Spleen (tissue), 11 donors: ENCODE data around the gene MPZL1. TPM values are rescaled to one million over a fixed set of nuclear protein-coding genes. Genes with fewer than 3 reads are reported as not detected.

Experiments used
- DNase-seq: peaks from one replicate; pipeline ENCODE4 v3.0.0-alpha.2; 2020
- H3K27ac ChIP-seq, 8 donors: fragments of 200-600 bp; sonication (generic) in 7 of 8; 1 replicate in 4 of 8; 2 replicates in 4 of 8; pipeline versions ENCODE4 v1.5.0 to v1.8.0; 2016 to 2021; ENCODE audit warnings: inconsistent platforms in 4 of 8, mild to moderate bottlenecking in 4 of 8, moderate library complexity in 1 of 8
- H3K27me3 ChIP-seq, 7 donors: fragments of 200-600 bp; sonication (generic) in 6 of 7; replicated peaks in 1 of 7; 1 replicate in 4 of 7; 2 replicates in 3 of 7; pipeline versions ENCODE4 v1.5.0 to v1.8.0; 2016 to 2021; ENCODE audit warnings: inconsistent platforms in 3 of 7, mild to moderate bottlenecking in 1 of 7
- H3K36me3 ChIP-seq, 6 donors: fragments of 200-600 bp; sonication (generic) in 5 of 6; 1 replicate in 4 of 6; 2 replicates in 2 of 6; pipeline versions ENCODE4 v1.5.0 to v1.8.0; 2016 to 2021; ENCODE audit warnings: inconsistent platforms in 2 of 6
- H3K4me1 ChIP-seq, 6 donors: fragments of 200-600 bp; sonication (generic) in 5 of 6; 1 replicate in 3 of 6; 2 replicates in 3 of 6; pipeline versions ENCODE4 v1.5.0 to v1.8.0; 2016 to 2021; ENCODE audit warnings: inconsistent platforms in 3 of 6
- H3K4me3 ChIP-seq, 8 donors: fragments of 200-600 bp; sonication (generic) in 7 of 8; 1 replicate in 4 of 8; 2 replicates in 4 of 8; pipeline versions ENCODE4 v1.5.0 to v1.8.0; 2016 to 2021; ENCODE audit warnings: inconsistent platforms in 4 of 8, mild to moderate bottlenecking in 4 of 8, moderate library complexity in 2 of 8
- H3K9me3 ChIP-seq, 8 donors: fragments of 200-600 bp; sonication (generic) in 7 of 8; 1 replicate in 4 of 8; 2 replicates in 4 of 8; pipeline versions ENCODE4 v1.5.0 to v1.8.0; 2016 to 2021; ENCODE audit warnings: inconsistent platforms in 4 of 8
- POLR2A ChIP-seq, 3 donors: fragments of 450-650 bp; IDR thresholded peaks; one replicate each; pipeline ENCODE4 v1.5.1; 2017; ENCODE audit warnings: antibody characterized with exemption in 3 of 3, mild to moderate bottlenecking in 1 of 3
- POLR2AphosphoS5 ChIP-seq, 3 donors: sonication (generic); formaldehyde crosslinking; IDR thresholded peaks; one replicate each; pipeline ENCODE4 v1.5.1; 2017; ENCODE audit warnings: antibody characterized with exemption in 3 of 3
- WGBS, 5 donors: extraction: QIAGEN DNeasy Blood & Tissue Kit in 3 of 5; methylation state at CpG; one replicate each; pipeline versions ENCODE4 v1.1.5 to v1.1.7; 2013 to 2018; 5-methylcytosine and 5-hydroxymethylcytosine counted together
- intact Hi-C: fragments of 100-400 bp; cut with DNase I; formaldehyde crosslinking; loops from one replicate; pipeline ENCODE4 v1.15.0; 2023; ENCODE audit warnings: low total_unique reads
- polyA plus RNA-seq, 3 donors: library from polyadenylated mRNA; stranded (reverse); fragments of 200-250 nt; gene quantifications; one replicate each; pipeline ENCODE4 v1.2.1, GENCODE V29; 2013
- total RNA-seq, 7 donors: library from RNA; depleted of rRNA in 3 of 7; stranded (reverse); fragments of >200 nt in 3 of 7; fragmentation: NEBNext Ultra II Directional in 4 of 7; extraction: Animal tissue kit (Norgen Biotek cat#: 25700) in 4 of 7; gene quantifications; one replicate each; pipeline versions ENCODE4 v1.1.0 to v1.2.1, GENCODE V29; 2016 to 2021
- TF ChIP-seq, protein P1 (sequence below), 11 experiments: fragments of 200-600 bp in 7 of 11; fragments of 450-650 bp in 4 of 11; sonication (generic) in 4 of 11; IDR thresholded peaks in 8 of 11; conservative IDR thresholded peaks in 3 of 11; 1 replicate in 7 of 11; 2 replicates in 4 of 11; pipeline versions ENCODE4 v1.4.0 to v1.8.0; 2016 to 2021; ENCODE audit warnings: antibody characterized with exemption in 11 of 11, inconsistent platforms in 4 of 11, mild to moderate bottlenecking in 1 of 11
- donor health status: healthy with polysubstance abuse.
- donor health status: DM: no; HTN: no; CAD: no; lungs with moderate emphysema.
- donor health status: DM: no; HTN: no; CAD: no.
- donor health status: Bipolar disorder and iron deficiency.
- donor health status: healthy.
- donor health status: DM: no; HTN: no; CAD: no.
- donor health status: DM: yes; HTN: yes; CAD: no.

MPZL1 gene
- total and polyA plus RNA-seq, 10 donors = 12.0 to 65.8 (median 47.3) TPM

DNA sequence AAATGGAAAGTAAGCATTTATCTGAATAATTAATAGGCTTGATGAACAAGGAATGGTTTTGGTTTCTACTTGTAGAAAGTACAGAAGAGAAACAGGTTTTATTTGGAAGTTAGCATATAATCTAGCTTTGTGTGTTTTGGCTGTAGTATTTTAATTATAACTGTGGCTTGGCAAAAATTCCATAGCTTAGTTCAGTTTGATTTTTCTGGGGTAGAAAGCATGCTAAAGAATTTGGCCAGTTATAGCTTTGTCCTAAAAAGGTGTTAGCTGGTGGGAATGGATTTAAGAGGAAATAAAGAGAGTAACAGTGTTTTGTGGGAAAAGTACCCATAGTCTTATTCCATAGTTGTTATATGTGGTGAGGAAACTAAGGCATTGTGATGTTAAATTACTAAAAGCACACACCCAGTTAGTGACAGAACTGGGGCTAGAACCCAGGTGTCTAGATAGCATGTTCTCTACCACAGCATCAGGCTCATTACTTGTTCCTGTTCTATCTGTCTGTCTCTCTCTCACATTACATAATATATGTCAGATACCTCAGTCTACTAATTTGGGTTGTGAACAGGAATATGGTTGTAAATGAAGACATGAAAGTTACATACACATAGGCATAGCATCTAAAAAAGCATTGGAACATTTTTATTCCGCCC, 55.0 kb downstream of the MPZL1 start:
- WGBS, 5 donors = 88 to 100% (median 91%) methylated on average over 1 of the region's 1 CpG
- no peak for DNase-seq
- Histone ChIP-seq H3K4me3 (no peak overlapping the region), H3K4me1 (peaks cover 0 to 8% (median 0%) of the 10 kb centered on the region in 6 donors), H3K9me3 (peaks cover 0 to 5% (median 0%) of the 10 kb centered on the region in 8 donors), H3K36me3 (peaks cover 0 to 56% (median under 1%) of the 10 kb centered on the region in 6 donors), H3K27ac (no peak overlapping the region), H3K27me3 (no peaks in the 10 kb centered on the region)
- TF ChIP-seq, protein P1, sequence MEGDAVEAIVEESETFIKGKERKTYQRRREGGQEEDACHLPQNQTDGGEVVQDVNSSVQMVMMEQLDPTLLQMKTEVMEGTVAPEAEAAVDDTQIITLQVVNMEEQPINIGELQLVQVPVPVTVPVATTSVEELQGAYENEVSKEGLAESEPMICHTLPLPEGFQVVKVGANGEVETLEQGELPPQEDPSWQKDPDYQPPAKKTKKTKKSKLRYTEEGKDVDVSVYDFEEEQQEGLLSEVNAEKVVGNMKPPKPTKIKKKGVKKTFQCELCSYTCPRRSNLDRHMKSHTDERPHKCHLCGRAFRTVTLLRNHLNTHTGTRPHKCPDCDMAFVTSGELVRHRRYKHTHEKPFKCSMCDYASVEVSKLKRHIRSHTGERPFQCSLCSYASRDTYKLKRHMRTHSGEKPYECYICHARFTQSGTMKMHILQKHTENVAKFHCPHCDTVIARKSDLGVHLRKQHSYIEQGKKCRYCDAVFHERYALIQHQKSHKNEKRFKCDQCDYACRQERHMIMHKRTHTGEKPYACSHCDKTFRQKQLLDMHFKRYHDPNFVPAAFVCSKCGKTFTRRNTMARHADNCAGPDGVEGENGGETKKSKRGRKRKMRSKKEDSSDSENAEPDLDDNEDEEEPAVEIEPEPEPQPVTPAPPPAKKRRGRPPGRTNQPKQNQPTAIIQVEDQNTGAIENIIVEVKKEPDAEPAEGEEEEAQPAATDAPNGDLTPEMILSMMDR (IDR thresholded peaks at IDR 0.05 in 8 of 11, conservative IDR thresholded peaks at IDR 0.05 in 3 of 11) = no peak
- no peak for TF ChIP-seq POLR2A (IDR thresholded peaks at IDR 0.05)
- intact Hi-C loops = no loop called here

GRCh38 chr1:167777269-167777650, 55.5 kb downstream of the MPZL1 start:
- Histone ChIP-seq H3K27ac (no peak overlapping the region), H3K4me1 (peaks cover 0 to 8% (median 0%) of the 10 kb centered on the region in 6 donors), H3K4me3 (no peak overlapping the region), H3K9me3 (peaks cover 0 to 5% (median 0%) of the 10 kb centered on the region in 8 donors), H3K36me3 (peaks cover 0 to 51% (median 0%) of the 10 kb centered on the region in 6 donors), H3K27me3 (no peaks in the 10 kb centered on the region)
- intact Hi-C loops = no loop called here
- no peak for DNase-seq
- WGBS, 5 donors = 85 to 91% (median 89%) methylated on average over 5 of the region's 5 CpGs
- TF ChIP-seq POLR2A (IDR thresholded peaks at IDR 0.05) (no peak), POLR2AphosphoS5 (IDR thresholded peaks at IDR 0.05) (no peak)
- TF ChIP-seq, protein P1 (IDR thresholded peaks at IDR 0.05 in 8 of 11, conservative IDR thresholded peaks at IDR 0.05 in 3 of 11) = no peak

GRCh38 chr1:167781558-167781957, 59.8 kb downstream of the MPZL1 start:
- H3K36me3 ChIP-seq = peaks cover 0 to 40% (median 2%) of the 10 kb centered on the region in 6 donors

GRCh38 chr1:167782946-167783345, 61.2 kb downstream of the MPZL1 start:
- Histone ChIP-seq H3K4me1 (no peaks in the 10 kb centered on the region), H3K9me3 (peaks cover 0 to 5% (median 0%) of the 10 kb centered on the region in 8 donors), H3K27ac (no peak overlapping the region), H3K4me3 (no peak overlapping the region), H3K36me3 (peaks cover 0 to 45% (median 8%) of the 10 kb centered on the region in 6 donors), H3K27me3 (no peaks in the 10 kb centered on the region)
- DNase-seq = no peak
- intact Hi-C loops = no loop called here
- WGBS, 5 donors = 96 to 100% (median 100%) methylated on average over 1 of the region's 1 CpG
- no peak for TF ChIP-seq POLR2AphosphoS5 (IDR thresholded peaks at IDR 0.05)
- no peak for TF ChIP-seq POLR2A (IDR thresholded peaks at IDR 0.05)
- TF ChIP-seq, protein P1 (IDR thresholded peaks at IDR 0.05 in 8 of 11, conservative IDR thresholded peaks at IDR 0.05 in 3 of 11) = no peak

More at GRCh38 chr1:167781558-167781957, 59.8 kb downstream of the MPZL1 start:
- H3K9me3 ChIP-seq = peaks cover 0 to 5% (median 0%) of the 10 kb centered on the region in 8 donors
- no peak for DNase-seq
- no peak overlapping the region for H3K4me3 ChIP-seq
- TF ChIP-seq, protein P1 (IDR thresholded peaks at IDR 0.05 in 8 of 11, conservative IDR thresholded peaks at IDR 0.05 in 3 of 11) = no peak
- TF ChIP-seq POLR2AphosphoS5 (IDR thresholded peaks at IDR 0.05) (no peak), POLR2A (IDR thresholded peaks at IDR 0.05) (no peak)
- intact Hi-C loops = no loop called here
- no peak overlapping the region for H3K27ac ChIP-seq
- H3K4me1 ChIP-seq = no peaks in the 10 kb centered on the region
- H3K27me3 ChIP-seq = no peaks in the 10 kb centered on the region
- 93 to 99% (median 98%) methylated on average over 2 of the region's 2 CpGs for WGBS, 5 donors
